ENCODE data around the gene TFDP1.

DNA sequence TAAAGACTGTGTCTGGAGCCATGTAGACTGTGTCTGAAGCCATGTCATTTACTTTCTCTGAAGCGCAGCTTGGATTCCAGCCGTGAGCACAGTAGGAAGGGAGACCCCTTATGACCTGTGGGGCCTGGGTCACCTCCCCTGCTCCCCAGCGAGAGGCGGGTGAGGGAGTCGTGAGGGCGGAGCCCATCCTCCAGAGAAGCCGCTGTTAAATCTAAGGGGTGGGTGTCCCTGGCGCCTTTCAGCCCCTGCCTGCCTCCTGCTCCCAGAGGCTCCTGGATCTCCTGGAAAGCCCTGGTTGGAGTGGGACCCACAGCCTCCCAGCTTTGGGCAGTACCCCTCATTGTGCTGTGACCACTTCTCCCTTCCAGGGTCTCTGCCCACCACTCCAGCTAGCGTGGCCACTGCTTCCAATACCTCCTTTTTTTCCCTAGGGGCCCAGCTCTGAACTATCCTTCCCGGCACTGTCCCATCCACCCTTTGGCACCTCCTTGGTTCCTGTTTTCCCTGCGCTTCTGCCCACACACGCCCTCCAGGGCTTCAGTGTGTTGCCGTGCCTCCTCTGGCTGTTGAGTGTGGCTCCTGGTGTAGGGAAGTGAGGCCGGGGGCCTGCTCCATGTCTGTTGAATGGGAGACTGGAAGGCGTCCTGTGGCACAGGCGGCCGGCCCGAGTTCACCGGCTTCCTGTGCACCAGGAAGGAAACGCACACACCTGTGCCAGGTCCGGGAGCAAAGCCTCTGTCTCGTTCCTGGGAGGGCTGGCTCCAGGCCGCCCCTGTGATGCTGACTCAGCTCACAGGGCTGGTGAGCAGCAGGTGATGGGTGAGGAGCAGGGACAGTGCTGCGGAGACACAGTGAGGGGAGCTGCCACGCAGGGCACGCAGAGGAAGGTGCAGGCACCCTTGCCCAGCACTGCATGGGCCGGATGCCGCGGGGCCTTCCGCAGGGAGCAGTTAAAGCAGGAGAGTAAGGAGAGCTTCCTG lies 44.0 kb downstream of the TFDP1 start:
- TF ChIP-seq, protein P1, sequence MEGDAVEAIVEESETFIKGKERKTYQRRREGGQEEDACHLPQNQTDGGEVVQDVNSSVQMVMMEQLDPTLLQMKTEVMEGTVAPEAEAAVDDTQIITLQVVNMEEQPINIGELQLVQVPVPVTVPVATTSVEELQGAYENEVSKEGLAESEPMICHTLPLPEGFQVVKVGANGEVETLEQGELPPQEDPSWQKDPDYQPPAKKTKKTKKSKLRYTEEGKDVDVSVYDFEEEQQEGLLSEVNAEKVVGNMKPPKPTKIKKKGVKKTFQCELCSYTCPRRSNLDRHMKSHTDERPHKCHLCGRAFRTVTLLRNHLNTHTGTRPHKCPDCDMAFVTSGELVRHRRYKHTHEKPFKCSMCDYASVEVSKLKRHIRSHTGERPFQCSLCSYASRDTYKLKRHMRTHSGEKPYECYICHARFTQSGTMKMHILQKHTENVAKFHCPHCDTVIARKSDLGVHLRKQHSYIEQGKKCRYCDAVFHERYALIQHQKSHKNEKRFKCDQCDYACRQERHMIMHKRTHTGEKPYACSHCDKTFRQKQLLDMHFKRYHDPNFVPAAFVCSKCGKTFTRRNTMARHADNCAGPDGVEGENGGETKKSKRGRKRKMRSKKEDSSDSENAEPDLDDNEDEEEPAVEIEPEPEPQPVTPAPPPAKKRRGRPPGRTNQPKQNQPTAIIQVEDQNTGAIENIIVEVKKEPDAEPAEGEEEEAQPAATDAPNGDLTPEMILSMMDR (conservative IDR thresholded peaks at IDR 0.05; ENCODE audit: low read length) = no peak
- no peak for TF ChIP-seq EZH2phosphoT487 (IDR thresholded peaks at IDR 0.05; ENCODE audit: borderline replicate concordance, low read depth, low read length)
